ENCODE results near the gene SMG6.
"Not testable (repeated sequence)": the region's sequence is repeated elsewhere in the genome, so short reads cannot be mapped to it uniquely, and the experiment has no call there.

Gene SMG6

GRCh38 chr17:2025622-2026309, 277.8 kb downstream of the SMG6 start:
- DNase-seq (ENCODE audit: low spot score), result no peak

GRCh38 chr17:2025220-2025621, 278.4 kb downstream of the SMG6 start, which contains the start of gene RTN4RL1:
Gene RTN4RL1, minus strand, starts transcription at chr17:2025334. Its CDS starts 469 bp downstream, at chr17:2024865.
- no peak for DNase-seq (ENCODE audit: low spot score)

- DNase-seq (ENCODE audit: low spot score), result no peak
Observed at GRCh38 chr17:2024572-2025219, 278.9 kb downstream of the SMG6 start.

- DNase-seq (ENCODE audit: low spot score), result no peak
Observed at GRCh38 chr17:2023692-2024571, 279.7 kb downstream of the SMG6 start.

- no peak for DNase-seq (ENCODE audit: low spot score)
Observed at GRCh38 chr17:2023256-2023655, 280.3 kb downstream of the SMG6 start.

- no peak for DNase-seq (ENCODE audit: low spot score)
Observed at GRCh38 chr17:2022647-2023240, 280.8 kb downstream of the SMG6 start.

- no peak for DNase-seq (ENCODE audit: low spot score)
Observed at GRCh38 chr17:2020721-2021120, 282.9 kb downstream of the SMG6 start.

- no peak for DNase-seq (ENCODE audit: low spot score)
Observed at GRCh38 chr17:2019723-2020122, 283.9 kb downstream of the SMG6 start.

GRCh38 chr17:2018716-2019510, 284.7 kb downstream of the SMG6 start:
- DNase-seq (ENCODE audit: low spot score), result no peak

GRCh38 chr17:2017274-2017941, 286.2 kb downstream of the SMG6 start:
- DNase-seq (ENCODE audit: low spot score), result no peak

- DNase-seq (ENCODE audit: low spot score), result no peak
Observed at GRCh38 chr17:2016494-2016893, 287.1 kb downstream of the SMG6 start.

- no peak for DNase-seq (ENCODE audit: low spot score)
Observed at GRCh38 chr17:2015314-2015713, 288.3 kb downstream of the SMG6 start.

- no peak for DNase-seq (ENCODE audit: low spot score)
Observed at GRCh38 chr17:2013994-2014317, 289.6 kb downstream of the SMG6 start.

GRCh38 chr17:2013220-2013993, 290.2 kb downstream of the SMG6 start:
- not testable (repeated sequence) for DNase-seq (ENCODE audit: low spot score)

GRCh38 chr17:2012499-2012898, 291.1 kb downstream of the SMG6 start:
- no peak for DNase-seq (ENCODE audit: low spot score)

- no peak for DNase-seq (ENCODE audit: low spot score)
Observed at GRCh38 chr17:2011411-2012371, 291.9 kb downstream of the SMG6 start.
